Fibroblast of mammary gland (primary cell): ENCODE results near the gene NBEA.

Experiments
- DNase-seq: peaks from one replicate; pipeline ENCODE4 v3.0.0-alpha.2; 2010; ENCODE audit warnings: low read depth
- H3K4me3 ChIP-seq: 2 replicates; pipeline ENCODE4 v1.5.1; 2011; ENCODE audit warnings: low read depth, mild to moderate bottlenecking, low read length, moderate library complexity; ENCODE audit not compliant: control insufficient read depth
- CTCF ChIP-seq: conservative IDR thresholded peaks from 2 replicates; pipeline ENCODE4 v1.5.1; 2011; ENCODE audit warnings: low read depth, low read length, inconsistent platforms; ENCODE audit not compliant: control insufficient read depth, insufficient read depth

The NBEA gene

GRCh38 chr13:35179920-35180663, 238.0 kb downstream of the NBEA start:
- TF ChIP-seq CTCF, result no peak
- DNase-seq, result no peak
- no peak overlapping the region for H3K4me3 ChIP-seq

GRCh38 chr13:35190241-35190640, 248.2 kb downstream of the NBEA start:
- no peak overlapping the region for H3K4me3 ChIP-seq
- peak; percentile 30 for DNase-seq
- TF ChIP-seq CTCF, result no peak

- TF ChIP-seq CTCF, result no peak
- peak; percentile 15 for DNase-seq
- H3K4me3 ChIP-seq, result no peak overlapping the region
These were observed 249.8 kb downstream of the NBEA start for GRCh38 chr13:35191883-35192282.

- no peak overlapping the region for H3K4me3 ChIP-seq
- DNase-seq, result no peak
- TF ChIP-seq CTCF, result no peak
These were observed 256.6 kb downstream of the NBEA start for GRCh38 chr13:35198613-35199200.

- TF ChIP-seq CTCF, result no peak
- no peak for DNase-seq
- no peak overlapping the region for H3K4me3 ChIP-seq
These were observed 266.5 kb downstream of the NBEA start for GRCh38 chr13:35208587-35208986.

GRCh38 chr13:35210261-35210660, 268.2 kb downstream of the NBEA start:
- peak; percentile 37 for DNase-seq
- peak; percentile 24 for TF ChIP-seq CTCF
- no peak overlapping the region for H3K4me3 ChIP-seq
